CD4-positive, alpha-beta T cell treated with Interleukin-10 for 1 hour (primary cell): Measurements from ENCODE around the gene PXT1.

ENCODE experiments used
- DNase-seq: peaks from one replicate; pipeline ENCODE4 v3.0.0-alpha.2; 2020

PXT1 gene

GRCh38 chr6:36343109-36343680, 99.5 kb downstream of the PXT1 start:
- no peak for DNase-seq

- DNase-seq = peak; percentile 77
These were observed 101.8 kb downstream of the PXT1 start for GRCh38 chr6:36340618-36341454.
